HepG2 (cell line): Measurements from ENCODE around the gene STK40. TPM values are rescaled to one million over a fixed set of nuclear protein-coding genes. Genes with fewer than 3 reads are reported as not detected.

ENCODE experiments used
- ATAC-seq: fragments of 200-7000 bp; cut with Tn5 transposase; 3 replicates; pipeline ENCODE4 v1.9.1; 2020; ENCODE audit warnings: mild to moderate bottlenecking, moderate library complexity
- BruUV-seq: library from RNA; stranded (reverse); fragments of 400-500 nt; replicated peaks from 2 replicates; lab custom pipeline; 2021; lab: Mats Ljungman, UMichigan
- CTCF ChIA-PET: fragments of 300-600 bp; formaldehyde crosslinking; extraction: SDS; loops from one replicate; lab custom pipeline; 2021; ENCODE audit warnings: low total read pairs, inconsistent platforms, low intra/inter-chr PET ratio; lab: Yijun Ruan, JAX
- POLR2A ChIA-PET: fragments of 350-600 bp; sonication (Branson Sonifier 250); formaldehyde crosslinking; loops from one replicate; lab custom pipeline; 2020; ENCODE audit warnings: antibody characterized with exemption, inconsistent platforms; lab: Yijun Ruan, JAX
- DNase-seq: peaks from one replicate; pipeline ENCODE4 v3.0.0-alpha.2; 2015; ENCODE audit warnings: low spot score
- FAIRE-seq: peaks from 3 replicates; lab custom pipeline; 2011; peaks lifted over from hg19 to GRCh38; lab: Jason Lieb, UNC
- H2AFZ ChIP-seq: one replicate; pipeline ENCODE4 v1.6.1; 2011; ENCODE audit warnings: low read length, inconsistent platforms
- H3K27ac ChIP-seq: fragments of 300-600 bp; 3 replicates; pipeline ENCODE4 v1.8.0; 2011; ENCODE audit warnings: mixed run types, mild to moderate bottlenecking, mixed read lengths, low read length, inconsistent platforms; ENCODE audit not compliant: insufficient read depth; ENCODE audit errors: extremely low read length
- H3K27me3 ChIP-seq, 2 experiments: fragments of 200-600 bp in 1 of 2; 2 replicates in 1 of 2; 3 replicates in 1 of 2; pipeline versions ENCODE4 v1.6.0 to v1.8.0; 2011; ENCODE audit warnings: low read length in 2 of 2, mild to moderate bottlenecking in 2 of 2, moderate library complexity in 2 of 2, inconsistent platforms in 1 of 2; ENCODE audit not compliant: insufficient read depth in 2 of 2, control insufficient read depth in 1 of 2
- H3K36me3 ChIP-seq, 2 experiments: fragments of 200-600 bp in 1 of 2; replicated peaks in 1 of 2; 2 replicates in 1 of 2; 3 replicates in 1 of 2; pipeline versions ENCODE4 v1.5.1 to v1.8.0; 2011; ENCODE audit warnings: low read length in 2 of 2, inconsistent platforms in 1 of 2; ENCODE audit not compliant: insufficient read depth in 2 of 2, control insufficient read depth in 1 of 2
- H3K4me1 ChIP-seq: 2 replicates; pipeline ENCODE4 v1.5.1; 2012; ENCODE audit warnings: low read length, inconsistent platforms; ENCODE audit not compliant: insufficient read depth
- H3K4me2 ChIP-seq: 2 replicates; pipeline ENCODE4 v1.6.0; 2011; ENCODE audit warnings: low read depth, low read length, inconsistent platforms
- H3K4me3 ChIP-seq, 3 experiments: fragments of 200-600 bp in 1 of 3; sonication (generic), shearing (Covaris generic) in 1 of 3; replicated peaks in 1 of 3; 2 replicates each; pipeline ENCODE4 v1.5.1; 2011 to 2016; ENCODE audit warnings: low read length in 3 of 3, inconsistent platforms in 2 of 3, low read depth in 2 of 3, mild to moderate bottlenecking in 2 of 3, control low read depth in 1 of 3, mixed read lengths in 1 of 3; ENCODE audit not compliant: insufficient read depth in 1 of 3
- H3K79me2 ChIP-seq: one replicate; pipeline ENCODE4 v1.6.1; 2011; ENCODE audit warnings: low read length, inconsistent platforms; ENCODE audit not compliant: insufficient read depth
- H3K9ac ChIP-seq: 2 replicates; pipeline ENCODE4 v1.6.0; 2011; ENCODE audit warnings: mild to moderate bottlenecking, low read depth, low read length, inconsistent platforms; ENCODE audit not compliant: insufficient read depth
- H3K9me3 ChIP-seq: 2 replicates; pipeline ENCODE4 v1.5.1; 2012; ENCODE audit warnings: mild to moderate bottlenecking, low read length
- H4K20me1 ChIP-seq: 2 replicates; pipeline ENCODE4 v1.6.0; 2011; ENCODE audit warnings: inconsistent platforms, mild to moderate bottlenecking, low read length, moderate library complexity; ENCODE audit not compliant: insufficient read depth
- ZNF512 ChIP-seq: sonication (generic); formaldehyde crosslinking; IDR thresholded peaks from 2 replicates; pipeline ENCODE4 v1.4.0; 2020; ENCODE audit warnings: mild to moderate bottlenecking, missing genetic modification reagents
- WGBS: methylation state at CpG from one replicate; pipeline ENCODE4 v1.1.6; 2017; ENCODE audit warnings: low lambda C conversion rate; 5-methylcytosine and 5-hydroxymethylcytosine counted together
- in situ Hi-C: cut with HindIII; loops from 2 replicates; pipeline ENCODE4 v1.10.0; 2017; ENCODE audit warnings: low pct_unique_long_range_greater_than_20kb; ENCODE audit not compliant: extremely low pct_ligation_motif_present
- intact Hi-C: fragments of 100-400 bp; cut with micrococcal nuclease; formaldehyde crosslinking; loops from one replicate; pipeline ENCODE4 v1.10.0; 2022; ENCODE audit not compliant: unreplicated experiment
- polyA plus RNA-seq, 8 experiments: library from polyadenylated mRNA; depleted of rRNA in 3 of 8; stranded (reverse) in 7 of 8; unstranded in 1 of 8; fragments of >200 nt; fragmentation: Illumina TruSeq in 4 of 8; extraction: Trizol in 4 of 8; gene quantifications; 2 replicates each; pipeline versions ENCODE4 v1.2.1 to v1.2.3, GENCODE V29; 2011 to 2016; ENCODE audit warnings: low read depth in 4 of 8, missing spikeins in 1 of 8, mixed read lengths in 1 of 8; ENCODE audit not compliant: insufficient read depth in 1 of 8
- total RNA-seq, 5 experiments: library from RNA; depleted of rRNA; stranded (reverse); fragments of >200 nt; fragmentation: Illumina TruSeq; extraction: Trizol; gene quantifications; 2 replicates each; pipeline ENCODE4 v1.2.3, GENCODE V29; 2016; ENCODE audit warnings: low read depth in 1 of 5
- TF ChIP-seq, protein P1 (sequence below): sonication (generic); formaldehyde crosslinking; IDR thresholded peaks from 2 replicates; pipeline ENCODE4 v1.5.0; 2020; ENCODE audit warnings: mild to moderate bottlenecking, missing genetic modification reagents

STK40 gene
- total and polyA plus RNA-seq, 2 of the 13 experiments (the other 11 are each of a cell fraction or from before 2014, with no cell fraction given): 33.8 to 35.1 TPM

- TF ChIP-seq, protein P1, sequence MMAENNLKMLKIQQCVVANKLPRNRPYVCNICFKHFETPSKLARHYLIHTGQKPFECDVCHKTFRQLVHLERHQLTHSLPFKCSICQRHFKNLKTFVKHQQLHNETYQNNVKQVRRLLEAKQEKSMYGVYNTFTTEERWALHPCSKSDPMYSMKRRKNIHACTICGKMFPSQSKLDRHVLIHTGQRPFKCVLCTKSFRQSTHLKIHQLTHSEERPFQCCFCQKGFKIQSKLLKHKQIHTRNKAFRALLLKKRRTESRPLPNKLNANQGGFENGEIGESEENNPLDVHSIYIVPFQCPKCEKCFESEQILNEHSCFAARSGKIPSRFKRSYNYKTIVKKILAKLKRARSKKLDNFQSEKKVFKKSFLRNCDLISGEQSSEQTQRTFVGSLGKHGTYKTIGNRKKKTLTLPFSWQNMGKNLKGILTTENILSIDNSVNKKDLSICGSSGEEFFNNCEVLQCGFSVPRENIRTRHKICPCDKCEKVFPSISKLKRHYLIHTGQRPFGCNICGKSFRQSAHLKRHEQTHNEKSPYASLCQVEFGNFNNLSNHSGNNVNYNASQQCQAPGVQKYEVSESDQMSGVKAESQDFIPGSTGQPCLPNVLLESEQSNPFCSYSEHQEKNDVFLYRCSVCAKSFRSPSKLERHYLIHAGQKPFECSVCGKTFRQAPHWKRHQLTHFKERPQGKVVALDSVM (CRISPR knock-in tag): 0 out of 2 replicates have a peak, but pooled peaks have one; percentile 31
- no peak for TF ChIP-seq ZNF512 (CRISPR knock-in tag)
- Histone ChIP-seq H3K9ac (peak overlapping the region; percentile 94; the same call in 1 of the 2 replicates), H3K4me3 (peak overlapping the region in 2 of 3 experiments; percentile 87 to 92; a peak in 3 of 6 replicates)
Measured at GRCh38 chr1:36398370-36398977, 12.8 kb upstream of the STK40 start.

More at GRCh38 chr1:36398370-36398977, 12.8 kb upstream of the STK40 start:
- in situ Hi-C loops: no loop called here
- Histone ChIP-seq H3K4me2 (peak overlapping the region; percentile 81), H3K4me1 (peaks cover 41% of the 10 kb centered on the region), H3K27me3 (no peaks in the 10 kb centered on the region; a peak in 1 of 5 replicates), H4K20me1 (no peaks in the 10 kb centered on the region), H2AFZ (no peak overlapping the region), H3K9me3 (no peaks in the 10 kb centered on the region), H3K79me2 (peaks cover 15% of the 10 kb centered on the region), H3K27ac (peak overlapping the region; percentile 80), H3K36me3 (peaks cover 3 to 8% of the 10 kb centered on the region in 2 experiments; a peak in 4 of 5 replicates)
- ATAC-seq: no peak
- ChIA-PET POLR2A (interaction anchor here (1.0 to 8.5 kb wide), 3 partner anchors 10 to 19 kb away, joined by 3 to 391 read pairs (median 32); partner anchors contain the start of gene STK40), CTCF (no interaction called here)
- DNase-seq: no peak
- intact Hi-C loops: no loop called here
- FAIRE-seq: no peak
- no TSS peak for BruUV-seq
- 65% methylated on average over 7 of the region's 7 CpGs for WGBS
